Body of pancreas (tissue), 4 donors: ENCODE measurements around the gene IL34.

Source experiments
- CTCF ChIP-seq, 7 experiments: fragments of 450-650 bp in 4 of 7; fragments of 200-600 bp in 3 of 7; sonication (generic) in 3 of 7; IDR thresholded peaks; one replicate each; pipeline ENCODE4 v1.5.1; 2016 to 2019; ENCODE audit warnings: antibody characterized with exemption in 7 of 7
- POLR2A ChIP-seq, 3 donors: fragments of 450-650 bp; IDR thresholded peaks; one replicate each; pipeline ENCODE4 v1.6.1; 2016; ENCODE audit warnings: antibody characterized with exemption in 3 of 3, mild to moderate bottlenecking in 2 of 3

GRCh38 chr16:70703835-70704381 lies 57.5 kb downstream of the IL34 start:
- TF ChIP-seq CTCF (IDR thresholded peaks at IDR 0.05) (no peak), POLR2A (IDR thresholded peaks at IDR 0.05) (no peak)
